NCI-H1436 (cell line): Measurements from ENCODE around the gene SIM2.

ENCODE experiments used
- DNase-seq: peaks from one replicate; lab custom pipeline; 2025; lab: John Stamatoyannopoulos, UW

SIM2 gene

GRCh38 chr21:36798491-36798890 lies 99.6 kb downstream of the SIM2 start:
- no peak for DNase-seq
